Measurements from ENCODE around the gene PDE3A.
A peak's percentile ranks its signal among the peaks of the same experiment; 100 is the strongest.

Gene PDE3A

DNA sequence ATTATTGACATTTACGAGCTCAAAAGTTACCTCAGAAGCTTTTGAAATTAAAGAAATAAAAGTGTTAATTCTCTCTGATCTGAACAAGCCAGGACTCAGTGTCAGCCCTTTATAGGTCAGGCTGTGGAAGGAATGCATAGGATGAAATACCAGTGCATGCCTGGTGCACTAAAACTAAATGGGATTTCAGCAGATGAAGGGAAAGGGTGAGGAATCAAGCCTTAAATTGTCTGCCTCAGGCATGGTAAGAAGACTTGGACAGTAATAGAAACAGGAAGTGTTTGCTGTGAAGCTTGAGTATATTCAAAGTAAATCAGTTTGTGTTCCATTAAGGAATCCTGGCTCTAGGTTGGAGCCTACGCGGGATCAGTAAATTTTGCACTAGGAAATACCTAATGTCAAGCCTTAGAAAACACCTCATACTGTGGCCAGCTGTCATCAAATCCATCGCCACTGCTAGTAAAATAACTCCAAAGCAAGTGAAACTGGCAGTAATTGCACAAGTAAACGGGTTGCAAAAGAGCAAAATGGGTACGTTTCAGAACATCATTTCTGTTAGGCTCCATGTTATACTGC is 76.3 kb downstream of the PDE3A start:
- H3K4me1 ChIP-seq (ENCODE audit: control insufficient read depth in 1 of 2, insufficient read depth in 2 of 2, low read length in 2 of 2), result no peaks in the 10 kb centered on the region
- H3K9me3 ChIP-seq (ENCODE audit: control insufficient read depth in 1 of 2, low read length in 2 of 2), result no peaks in the 10 kb centered on the region
- H3K4me3 ChIP-seq (ENCODE audit: low read depth in 1 of 2, low read length in 2 of 2), result no peak overlapping the region
- peak overlapping the region; percentile 47 for H3K27ac ChIP-seq (ENCODE audit: low read length)
- H3K27me3 ChIP-seq (ENCODE audit: low read depth, low read length), result no peaks in the 10 kb centered on the region
- no peaks in the 10 kb centered on the region for H3K36me3 ChIP-seq (ENCODE audit: control insufficient read depth in 1 of 2, insufficient read depth in 2 of 2, low read length in 2 of 2)

DNA sequence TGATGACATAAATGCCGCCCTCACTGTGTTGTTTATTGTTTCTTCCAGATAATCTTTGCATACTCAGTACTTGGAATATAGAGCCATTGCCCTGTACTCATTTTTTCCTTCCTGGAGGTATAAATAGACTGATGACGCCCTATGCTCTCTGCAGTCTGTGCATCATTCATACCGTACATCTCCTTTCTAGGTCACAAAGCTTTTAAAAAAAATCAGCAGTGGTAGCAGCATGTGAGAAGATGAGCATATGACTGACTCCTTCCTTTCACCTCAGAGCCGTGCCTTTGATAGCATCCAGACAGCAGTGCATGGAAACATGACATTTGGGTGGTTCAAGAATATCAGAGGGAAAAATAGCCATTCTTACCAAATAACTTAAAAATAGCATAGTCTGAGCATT is 77.3 kb downstream of the PDE3A start:
- Histone ChIP-seq H3K27me3 (ENCODE audit: low read depth, low read length) (no peaks in the 10 kb centered on the region), H3K9me3 (ENCODE audit: control insufficient read depth in 1 of 2, low read length in 2 of 2) (no peaks in the 10 kb centered on the region), H3K4me3 (ENCODE audit: low read depth in 1 of 2, low read length in 2 of 2) (no peak overlapping the region), H3K36me3 (ENCODE audit: control insufficient read depth in 1 of 2, insufficient read depth in 2 of 2, low read length in 2 of 2) (no peaks in the 10 kb centered on the region), H3K27ac (ENCODE audit: low read length) (peak overlapping the region; percentile 30), H3K4me1 (ENCODE audit: control insufficient read depth in 1 of 2, insufficient read depth in 2 of 2, low read length in 2 of 2) (no peaks in the 10 kb centered on the region)

DNA sequence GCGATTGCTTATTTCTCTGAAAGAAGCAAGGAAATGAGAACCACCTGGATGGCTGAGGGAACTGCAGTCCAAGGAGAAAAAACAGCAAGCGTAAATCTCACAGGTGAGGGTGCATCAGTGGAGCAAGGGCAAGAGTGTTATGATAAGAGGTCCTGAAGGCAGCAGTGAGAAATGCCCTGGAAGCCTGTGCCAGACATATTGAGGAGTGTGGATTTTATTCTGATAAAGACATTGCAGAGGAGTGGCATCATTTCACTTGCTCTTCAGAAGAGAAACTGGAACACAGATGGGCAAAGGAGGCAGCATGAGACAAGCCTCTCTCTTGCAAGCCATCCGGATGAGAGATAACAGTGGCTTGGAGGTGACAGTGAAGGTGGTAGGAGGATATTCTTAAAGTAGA is 78.5 kb downstream of the PDE3A start:
- Histone ChIP-seq H3K4me3 (ENCODE audit: low read depth in 1 of 2, low read length in 2 of 2) (no peak overlapping the region), H3K27ac (ENCODE audit: low read length) (no peak overlapping the region), H3K27me3 (ENCODE audit: low read depth, low read length) (no peaks in the 10 kb centered on the region), H3K4me1 (ENCODE audit: control insufficient read depth in 1 of 2, insufficient read depth in 2 of 2, low read length in 2 of 2) (no peaks in the 10 kb centered on the region), H3K9me3 (ENCODE audit: control insufficient read depth in 1 of 2, low read length in 2 of 2) (no peaks in the 10 kb centered on the region), H3K36me3 (ENCODE audit: control insufficient read depth in 1 of 2, insufficient read depth in 2 of 2, low read length in 2 of 2) (no peaks in the 10 kb centered on the region)

DNA sequence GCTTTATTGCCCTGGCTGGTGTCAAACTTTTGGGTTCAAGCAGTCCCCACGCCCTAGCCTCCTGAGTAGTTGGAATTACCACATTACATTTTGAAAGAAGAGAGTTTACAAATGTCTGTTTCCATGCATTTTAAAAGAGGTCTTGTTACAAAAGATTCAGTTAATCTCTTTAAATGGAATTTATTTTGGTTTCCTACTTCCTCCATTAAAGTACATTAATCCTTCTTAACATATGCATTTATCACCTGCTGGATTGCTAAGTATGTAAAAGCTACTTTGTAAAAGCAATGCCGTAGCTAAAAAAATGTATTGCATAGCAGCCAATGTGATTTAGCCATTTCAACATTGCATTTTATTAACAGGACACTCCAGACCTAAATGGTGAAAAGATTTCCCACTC is 80.4 kb downstream of the PDE3A start:
- no peaks in the 10 kb centered on the region for H3K9me3 ChIP-seq (ENCODE audit: control insufficient read depth in 1 of 2, low read length in 2 of 2)
- no peaks in the 10 kb centered on the region for H3K36me3 ChIP-seq (ENCODE audit: control insufficient read depth in 1 of 2, insufficient read depth in 2 of 2, low read length in 2 of 2)
- no peak overlapping the region for H3K4me3 ChIP-seq (ENCODE audit: low read depth in 1 of 2, low read length in 2 of 2)
- H3K27ac ChIP-seq (ENCODE audit: low read length), result no peak overlapping the region
- H3K4me1 ChIP-seq (ENCODE audit: control insufficient read depth in 1 of 2, insufficient read depth in 2 of 2, low read length in 2 of 2), result no peaks in the 10 kb centered on the region
- H3K27me3 ChIP-seq (ENCODE audit: low read depth, low read length), result no peaks in the 10 kb centered on the region

DNA sequence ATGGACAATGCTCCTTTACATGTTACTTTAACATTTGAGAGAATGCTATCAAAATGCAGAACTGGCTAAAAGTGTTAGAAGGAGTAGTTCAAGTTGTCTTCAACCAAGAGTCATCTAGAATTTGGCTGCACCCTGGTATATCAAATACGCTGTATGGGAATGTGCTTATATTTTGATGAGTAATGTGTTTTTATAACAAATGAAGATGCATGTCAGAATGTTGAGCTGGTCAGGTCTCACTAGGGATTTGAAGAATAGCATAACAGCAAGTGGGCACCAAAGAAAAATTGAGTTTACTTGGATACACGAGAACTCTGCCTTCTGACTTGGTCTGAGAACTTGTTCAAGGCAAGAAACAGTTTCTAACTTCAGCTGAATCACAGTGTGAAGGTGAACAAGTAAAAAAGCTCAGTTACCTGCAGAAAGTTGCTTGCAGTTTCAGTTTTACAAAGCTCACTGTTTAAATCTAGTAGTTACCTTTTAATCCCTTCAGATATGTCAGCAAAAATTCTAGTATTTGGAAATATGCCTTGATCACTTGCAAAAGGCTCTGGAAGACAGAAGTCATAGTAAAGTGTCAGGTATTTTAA is 82.3 kb downstream of the PDE3A start:
- no peak overlapping the region for H3K4me3 ChIP-seq (ENCODE audit: low read depth in 1 of 2, low read length in 2 of 2)

DNA sequence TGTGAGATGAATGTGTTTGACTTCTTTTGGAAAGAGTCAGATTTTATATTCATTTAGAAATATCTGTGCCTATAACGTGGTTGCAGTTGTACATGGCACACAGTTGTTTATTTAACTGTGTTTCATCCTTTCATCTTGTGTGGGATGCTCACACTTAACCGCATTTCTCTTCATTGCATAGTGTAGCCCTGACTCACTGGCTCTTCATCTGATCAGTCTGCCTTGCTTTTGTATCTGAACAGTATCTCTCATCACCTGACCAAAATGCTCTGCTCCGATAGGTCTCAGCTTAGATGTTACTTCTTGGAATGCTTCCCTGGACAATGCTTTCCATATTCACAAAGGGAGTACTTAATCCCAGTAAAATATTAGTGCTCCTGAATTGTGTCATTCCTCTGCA is 83.4 kb downstream of the PDE3A start:
- Histone ChIP-seq H3K27me3 (ENCODE audit: low read depth, low read length) (no peaks in the 10 kb centered on the region), H3K27ac (ENCODE audit: low read length) (no peak overlapping the region), H3K4me3 (ENCODE audit: low read depth in 1 of 2, low read length in 2 of 2) (no peak overlapping the region), H3K9me3 (ENCODE audit: control insufficient read depth in 1 of 2, low read length in 2 of 2) (no peaks in the 10 kb centered on the region), H3K4me1 (ENCODE audit: control insufficient read depth in 1 of 2, insufficient read depth in 2 of 2, low read length in 2 of 2) (peaks cover 0 to 4% of the 10 kb centered on the region in 2 donors), H3K36me3 (ENCODE audit: control insufficient read depth in 1 of 2, insufficient read depth in 2 of 2, low read length in 2 of 2) (no peaks in the 10 kb centered on the region)

More for the DNA sequence above, 82.3 kb downstream of the PDE3A start:
- no peaks in the 10 kb centered on the region for H3K36me3 ChIP-seq (ENCODE audit: control insufficient read depth in 1 of 2, insufficient read depth in 2 of 2, low read length in 2 of 2)
- no peaks in the 10 kb centered on the region for H3K9me3 ChIP-seq (ENCODE audit: control insufficient read depth in 1 of 2, low read length in 2 of 2)
- no peak overlapping the region for H3K27ac ChIP-seq (ENCODE audit: low read length)
- peaks cover 0 to 4% of the 10 kb centered on the region in 2 donors for H3K4me1 ChIP-seq (ENCODE audit: control insufficient read depth in 1 of 2, insufficient read depth in 2 of 2, low read length in 2 of 2)
- H3K27me3 ChIP-seq (ENCODE audit: low read depth, low read length), result no peaks in the 10 kb centered on the region

DNA sequence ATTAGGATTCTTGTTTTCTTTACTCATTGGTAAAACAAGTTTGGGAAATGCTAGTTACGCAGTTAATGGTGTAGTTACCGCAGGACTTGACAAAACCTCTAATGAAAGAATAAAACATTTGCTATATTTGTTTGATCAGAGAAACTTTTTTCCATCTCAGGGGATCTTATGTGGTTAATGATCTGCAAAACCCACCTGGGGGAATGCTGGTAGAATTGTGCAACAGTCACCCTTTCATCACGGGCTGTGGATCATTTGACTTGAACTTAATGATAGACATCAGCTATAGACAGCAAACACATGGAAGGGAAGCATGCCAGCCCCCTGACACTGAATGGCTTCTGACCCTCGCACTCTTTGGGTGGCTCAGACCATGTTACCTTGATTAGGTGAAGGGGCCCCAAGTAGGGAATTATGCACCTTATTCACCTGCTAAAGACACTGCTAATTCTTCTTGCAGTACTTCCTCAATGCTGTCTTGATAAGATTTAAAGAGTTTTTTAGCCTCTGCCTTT is 84.2 kb downstream of the PDE3A start:
- H3K9me3 ChIP-seq (ENCODE audit: control insufficient read depth in 1 of 2, low read length in 2 of 2), result no peaks in the 10 kb centered on the region
- H3K36me3 ChIP-seq (ENCODE audit: control insufficient read depth in 1 of 2, insufficient read depth in 2 of 2, low read length in 2 of 2), result no peaks in the 10 kb centered on the region
- peaks cover 0 to 4% of the 10 kb centered on the region in 2 donors for H3K4me1 ChIP-seq (ENCODE audit: control insufficient read depth in 1 of 2, insufficient read depth in 2 of 2, low read length in 2 of 2)
- H3K27ac ChIP-seq (ENCODE audit: low read length), result no peak overlapping the region
- no peak overlapping the region for H3K4me3 ChIP-seq (ENCODE audit: low read depth in 1 of 2, low read length in 2 of 2)
- no peaks in the 10 kb centered on the region for H3K27me3 ChIP-seq (ENCODE audit: low read depth, low read length)

DNA sequence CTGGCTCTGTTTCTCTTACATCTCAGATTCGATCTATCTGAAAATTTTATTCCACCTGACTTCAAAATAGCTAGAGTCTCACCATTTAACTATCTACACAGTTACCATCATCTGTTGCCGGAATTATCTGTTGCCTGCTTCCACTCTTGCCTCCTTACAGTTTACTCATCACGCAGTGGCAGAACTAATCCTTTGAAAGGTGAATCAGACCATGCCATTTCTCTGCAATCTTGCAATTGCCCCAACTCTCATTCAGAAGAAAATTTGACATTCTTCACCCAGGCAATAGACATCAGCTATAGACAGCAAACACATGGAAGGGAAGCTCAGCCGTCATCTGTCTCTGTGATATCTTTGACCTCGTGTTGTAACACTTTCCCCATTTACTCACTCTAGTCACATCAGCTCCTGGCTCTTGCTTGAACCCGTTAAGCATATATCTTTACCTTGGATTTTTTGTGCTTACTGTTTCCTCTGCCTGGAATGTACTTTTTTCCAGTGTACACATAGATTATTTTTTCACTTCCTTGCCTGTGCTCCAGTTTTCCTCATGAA is 85.5 kb downstream of the PDE3A start:
- H3K27me3 ChIP-seq (ENCODE audit: low read depth, low read length), result no peaks in the 10 kb centered on the region
- H3K9me3 ChIP-seq (ENCODE audit: control insufficient read depth in 1 of 2, low read length in 2 of 2), result no peaks in the 10 kb centered on the region
- no peak overlapping the region for H3K4me3 ChIP-seq (ENCODE audit: low read depth in 1 of 2, low read length in 2 of 2)
- H3K4me1 ChIP-seq (ENCODE audit: control insufficient read depth in 1 of 2, insufficient read depth in 2 of 2, low read length in 2 of 2), result peaks cover 0 to 4% of the 10 kb centered on the region in 2 donors
- no peak overlapping the region for H3K27ac ChIP-seq (ENCODE audit: low read length)
- H3K36me3 ChIP-seq (ENCODE audit: control insufficient read depth in 1 of 2, insufficient read depth in 2 of 2, low read length in 2 of 2), result no peaks in the 10 kb centered on the region

DNA sequence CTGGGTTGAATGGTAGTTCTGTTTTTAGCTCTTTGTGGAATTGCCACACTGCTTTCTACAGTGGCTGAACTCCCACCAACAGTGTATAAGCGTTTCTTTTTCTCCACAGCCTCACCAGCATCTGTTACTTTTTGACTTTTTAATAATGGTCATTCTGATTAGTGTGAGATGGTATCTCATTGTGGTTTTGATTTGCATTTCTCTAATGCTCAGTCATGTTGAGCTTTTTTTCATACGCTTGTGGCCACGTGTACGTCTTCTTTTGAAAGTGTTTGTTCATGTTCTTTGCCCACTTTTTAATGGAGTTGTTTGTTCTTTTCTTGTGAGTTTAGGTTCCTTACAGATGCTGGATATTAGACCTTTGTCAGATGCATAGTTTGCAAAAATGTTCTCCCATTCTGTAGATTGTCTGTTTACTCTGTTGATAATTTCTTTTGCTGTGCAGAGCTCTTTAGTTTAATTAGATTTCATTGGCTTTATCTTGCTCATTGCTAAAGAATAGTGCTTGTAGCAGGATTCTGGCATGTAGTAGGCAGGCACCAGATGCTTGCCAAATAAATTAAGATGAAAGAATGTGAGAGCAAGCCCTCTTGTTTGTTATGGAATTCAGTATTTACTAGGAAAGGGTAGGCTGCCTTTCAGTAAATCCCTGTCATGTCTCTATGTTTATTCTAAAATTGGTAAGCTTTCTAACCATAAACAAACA is 86.8 kb downstream of the PDE3A start:
- H3K9me3 ChIP-seq (ENCODE audit: control insufficient read depth in 1 of 2, low read length in 2 of 2), result no peaks in the 10 kb centered on the region
- H3K27ac ChIP-seq (ENCODE audit: low read length), result no peak overlapping the region
- peaks cover 0 to 4% of the 10 kb centered on the region in 2 donors for H3K4me1 ChIP-seq (ENCODE audit: control insufficient read depth in 1 of 2, insufficient read depth in 2 of 2, low read length in 2 of 2)
- H3K4me3 ChIP-seq (ENCODE audit: low read depth in 1 of 2, low read length in 2 of 2), result no peak overlapping the region
- no peaks in the 10 kb centered on the region for H3K27me3 ChIP-seq (ENCODE audit: low read depth, low read length)
- no peaks in the 10 kb centered on the region for H3K36me3 ChIP-seq (ENCODE audit: control insufficient read depth in 1 of 2, insufficient read depth in 2 of 2, low read length in 2 of 2)

DNA sequence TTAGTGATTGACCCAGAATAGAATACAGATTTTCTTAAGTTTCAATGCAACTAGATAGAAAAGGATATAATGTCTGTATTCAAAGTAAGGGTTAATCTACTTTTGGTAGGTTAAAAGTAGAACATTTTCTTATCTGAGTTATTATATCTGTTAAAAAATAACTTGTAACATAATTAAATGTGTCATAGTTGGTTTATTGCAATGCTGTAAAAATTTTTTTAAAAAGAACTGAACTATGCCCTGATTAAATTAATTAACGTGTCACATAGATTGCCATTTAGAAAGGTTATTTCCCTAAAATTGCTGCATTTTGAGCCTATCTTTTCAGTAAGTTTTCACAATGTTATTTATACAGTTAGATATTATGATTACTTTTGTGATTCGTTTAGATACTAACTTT is 89.2 kb downstream of the PDE3A start:
- Histone ChIP-seq H3K4me3 (ENCODE audit: low read depth in 1 of 2, low read length in 2 of 2) (no peak overlapping the region), H3K9me3 (ENCODE audit: control insufficient read depth in 1 of 2, low read length in 2 of 2) (no peaks in the 10 kb centered on the region), H3K4me1 (ENCODE audit: control insufficient read depth in 1 of 2, insufficient read depth in 2 of 2, low read length in 2 of 2) (peaks cover 0 to 4% of the 10 kb centered on the region in 2 donors), H3K27ac (ENCODE audit: low read length) (no peak overlapping the region), H3K36me3 (ENCODE audit: control insufficient read depth in 1 of 2, insufficient read depth in 2 of 2, low read length in 2 of 2) (no peaks in the 10 kb centered on the region), H3K27me3 (ENCODE audit: low read depth, low read length) (no peaks in the 10 kb centered on the region)

DNA sequence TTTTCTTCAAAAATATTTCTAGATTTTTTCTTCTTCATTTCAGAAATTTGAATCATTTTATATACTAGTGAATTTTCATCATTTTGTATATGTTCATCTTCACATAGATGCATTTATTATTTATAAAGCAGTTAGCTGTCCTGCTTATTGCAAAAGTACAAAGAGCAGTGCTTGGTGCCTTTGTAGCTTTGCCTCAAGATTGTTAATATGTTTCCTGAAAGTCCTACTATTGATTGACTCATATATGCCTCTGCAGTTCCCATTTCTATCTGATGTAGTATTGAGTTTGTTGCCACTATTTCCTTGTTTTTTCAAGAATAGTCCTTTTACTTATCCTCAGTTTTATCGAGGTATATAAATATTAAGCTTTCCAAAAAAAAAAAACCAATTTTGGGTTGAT is 89.7 kb downstream of the PDE3A start:
- no peak overlapping the region for H3K27ac ChIP-seq (ENCODE audit: low read length)
- H3K4me3 ChIP-seq (ENCODE audit: low read depth in 1 of 2, low read length in 2 of 2), result no peak overlapping the region
- no peaks in the 10 kb centered on the region for H3K9me3 ChIP-seq (ENCODE audit: control insufficient read depth in 1 of 2, low read length in 2 of 2)
- no peaks in the 10 kb centered on the region for H3K36me3 ChIP-seq (ENCODE audit: control insufficient read depth in 1 of 2, insufficient read depth in 2 of 2, low read length in 2 of 2)
- peaks cover 0 to 4% of the 10 kb centered on the region in 2 donors for H3K4me1 ChIP-seq (ENCODE audit: control insufficient read depth in 1 of 2, insufficient read depth in 2 of 2, low read length in 2 of 2)
- H3K27me3 ChIP-seq (ENCODE audit: low read depth, low read length), result no peaks in the 10 kb centered on the region

All from muscle layer of duodenum (tissue), 2 donors.